Regular cardiac myocyte (primary cell): ENCODE measurements around the gene TRIM69. TPM values are rescaled to one million over a fixed set of nuclear protein-coding genes. Genes with fewer than 3 reads are reported as not detected.

Source experiments
- total RNA-seq: library from RNA; depleted of rRNA; stranded (reverse); fragments of >200 nt; gene quantifications from 2 replicates; pipeline ENCODE4 v1.2.3, GENCODE V29; 2014

TRIM69 gene, protein sequence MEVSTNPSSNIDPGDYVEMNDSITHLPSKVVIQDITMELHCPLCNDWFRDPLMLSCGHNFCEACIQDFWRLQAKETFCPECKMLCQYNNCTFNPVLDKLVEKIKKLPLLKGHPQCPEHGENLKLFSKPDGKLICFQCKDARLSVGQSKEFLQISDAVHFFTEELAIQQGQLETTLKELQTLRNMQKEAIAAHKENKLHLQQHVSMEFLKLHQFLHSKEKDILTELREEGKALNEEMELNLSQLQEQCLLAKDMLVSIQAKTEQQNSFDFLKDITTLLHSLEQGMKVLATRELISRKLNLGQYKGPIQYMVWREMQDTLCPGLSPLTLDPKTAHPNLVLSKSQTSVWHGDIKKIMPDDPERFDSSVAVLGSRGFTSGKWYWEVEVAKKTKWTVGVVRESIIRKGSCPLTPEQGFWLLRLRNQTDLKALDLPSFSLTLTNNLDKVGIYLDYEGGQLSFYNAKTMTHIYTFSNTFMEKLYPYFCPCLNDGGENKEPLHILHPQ
- 11.3 and 11.7 TPM in 2 replicates for total RNA-seq

DNA sequence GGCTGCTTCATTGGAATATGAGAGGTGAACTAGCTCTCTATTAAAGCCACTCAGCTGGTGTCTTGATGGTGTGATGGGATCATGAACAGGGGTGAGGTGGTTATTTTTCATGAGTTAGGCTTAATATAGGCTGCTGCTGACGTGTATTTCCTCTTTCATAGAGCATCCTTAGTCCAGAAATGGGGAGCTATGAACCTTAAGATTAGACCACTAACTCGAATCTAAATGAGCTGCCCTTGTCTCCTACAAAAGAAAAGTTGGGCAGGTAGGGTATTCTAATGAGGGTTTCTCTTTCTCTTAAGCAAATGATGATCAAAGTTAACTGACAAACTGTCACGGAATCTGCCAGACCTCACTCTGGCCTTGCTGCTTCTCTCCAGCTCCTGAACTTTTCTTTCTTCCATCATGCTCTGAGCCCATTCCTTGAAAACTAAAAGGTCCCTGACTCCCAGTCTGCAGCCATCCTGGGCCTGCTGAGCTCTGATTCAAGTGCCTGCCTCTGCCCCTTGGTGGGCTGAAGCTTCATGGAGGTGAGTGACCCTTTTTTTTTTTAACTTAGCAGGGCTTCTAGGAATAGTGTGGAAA is at the start of gene TRIM69:
TRIM69 (plus strand) TSS at position 348 of the 585 bp plus-strand sequence; CDS start at position 525, 177 bp downstream.

DNA sequence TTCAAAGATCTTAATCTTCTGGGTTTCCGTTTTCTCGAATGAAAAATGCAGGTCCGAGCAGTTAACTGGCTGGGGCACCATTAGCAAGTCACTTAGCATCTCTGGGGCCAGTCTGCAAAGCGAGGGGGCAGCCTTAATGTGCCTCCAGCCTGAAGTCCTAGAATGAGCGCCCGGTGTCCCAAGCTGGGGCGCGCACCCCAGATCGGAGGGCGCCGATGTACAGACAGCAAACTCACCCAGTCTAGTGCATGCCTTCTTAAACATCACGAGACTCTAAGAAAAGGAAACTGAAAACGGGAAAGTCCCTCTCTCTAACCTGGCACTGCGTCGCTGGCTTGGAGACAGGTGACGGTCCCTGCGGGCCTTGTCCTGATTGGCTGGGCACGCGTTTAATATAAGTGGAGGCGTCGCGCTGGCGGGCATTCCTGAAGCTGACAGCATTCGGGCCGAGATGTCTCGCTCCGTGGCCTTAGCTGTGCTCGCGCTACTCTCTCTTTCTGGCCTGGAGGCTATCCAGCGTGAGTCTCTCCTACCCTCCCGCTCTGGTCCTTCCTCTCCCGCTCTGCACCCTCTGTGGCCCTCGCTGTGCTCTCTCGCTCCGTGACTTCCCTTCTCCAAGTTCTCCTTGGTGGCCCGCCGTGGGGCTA is 25.1 kb upstream of the TRIM69 start, which contains the start of the genes B2M and PATL2:
B2M (plus strand) TSS at position 422 of the 647 bp plus-strand sequence; CDS start at position 452, 30 bp downstream.
PATL2 (minus strand) TSS at position 228 of the 647 bp plus-strand sequence. CDS start 34,833 bp downstream, outside the sequence.

Other genes starting within 250 kb of the TRIM69 start
- 31.6 and 74.4 TPM in 2 replicates for gene EIF3J, start 199.4 kb upstream of the TRIM69 start, total RNA-seq
- 59.0 and 78.1 TPM in 2 replicates for gene SPG11, start 72.9 kb upstream of the TRIM69 start, total RNA-seq
- gene PATL2, start 25.2 kb upstream of the TRIM69 start, total RNA-seq: under 0.01 and 0.56 TPM in 2 replicates
- 1,062 and 3,917 TPM in 2 replicates for gene B2M, start 25.0 kb upstream of the TRIM69 start, total RNA-seq
- gene TERB2, start 220.2 kb downstream of the TRIM69 start, total RNA-seq: not detected in 2 replicates